ENCODE data around the gene TENT5A. TPM values are rescaled to one million over a fixed set of nuclear protein-coding genes. Genes with fewer than 3 reads are reported as not detected.

TENT5A gene
- total RNA-seq, 4 donors from 2014 or later = 12.3 to 28.4 (median 22.0) TPM

GRCh38 chr6:81789291-81789690 lies 36.8 kb upstream of the TENT5A start:
- Histone ChIP-seq H3K27ac (peak overlapping the region in 2 of 4 donors; percentile 46 to 78), H3K36me3 (no peaks in the 10 kb centered on the region), H3K4me3 (no peak overlapping the region), H3K4me1 (peaks cover 0 to 31% (median 6%) of the 10 kb centered on the region in 4 donors), H3K9me3 (no peaks in the 10 kb centered on the region), H3K27me3 (no peaks in the 10 kb centered on the region)
- TF ChIP-seq, protein P1, sequence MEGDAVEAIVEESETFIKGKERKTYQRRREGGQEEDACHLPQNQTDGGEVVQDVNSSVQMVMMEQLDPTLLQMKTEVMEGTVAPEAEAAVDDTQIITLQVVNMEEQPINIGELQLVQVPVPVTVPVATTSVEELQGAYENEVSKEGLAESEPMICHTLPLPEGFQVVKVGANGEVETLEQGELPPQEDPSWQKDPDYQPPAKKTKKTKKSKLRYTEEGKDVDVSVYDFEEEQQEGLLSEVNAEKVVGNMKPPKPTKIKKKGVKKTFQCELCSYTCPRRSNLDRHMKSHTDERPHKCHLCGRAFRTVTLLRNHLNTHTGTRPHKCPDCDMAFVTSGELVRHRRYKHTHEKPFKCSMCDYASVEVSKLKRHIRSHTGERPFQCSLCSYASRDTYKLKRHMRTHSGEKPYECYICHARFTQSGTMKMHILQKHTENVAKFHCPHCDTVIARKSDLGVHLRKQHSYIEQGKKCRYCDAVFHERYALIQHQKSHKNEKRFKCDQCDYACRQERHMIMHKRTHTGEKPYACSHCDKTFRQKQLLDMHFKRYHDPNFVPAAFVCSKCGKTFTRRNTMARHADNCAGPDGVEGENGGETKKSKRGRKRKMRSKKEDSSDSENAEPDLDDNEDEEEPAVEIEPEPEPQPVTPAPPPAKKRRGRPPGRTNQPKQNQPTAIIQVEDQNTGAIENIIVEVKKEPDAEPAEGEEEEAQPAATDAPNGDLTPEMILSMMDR (IDR thresholded peaks at IDR 0.05) = no peak
- no peak for TF ChIP-seq POLR2A (IDR thresholded peaks at IDR 0.05)
- no peak for TF ChIP-seq EP300 (IDR thresholded peaks at IDR 0.05)
- DNase-seq (ENCODE audit: low spot score in 2 of 2) = no peak
- WGBS, 2 donors = 38 to 51% methylated on average over 1 of the region's 1 CpG

- H3K36me3 ChIP-seq = no peaks in the 10 kb centered on the region
- H3K9me3 ChIP-seq = no peaks in the 10 kb centered on the region
- H3K4me3 ChIP-seq = no peak overlapping the region
- DNase-seq (ENCODE audit: low spot score in 2 of 2) = no peak
- no peaks in the 10 kb centered on the region for H3K27me3 ChIP-seq
- peaks cover 0 to 31% (median 6%) of the 10 kb centered on the region in 4 donors for H3K4me1 ChIP-seq
- H3K27ac ChIP-seq = peak overlapping the region in 2 of 4 donors; percentile 46 to 78
- TF ChIP-seq, protein P1 (IDR thresholded peaks at IDR 0.05) = no peak
- TF ChIP-seq EP300 (IDR thresholded peaks at IDR 0.05) = peak in 1 of 2 donors; percentile 36
Observed at GRCh38 chr6:81788748-81789147, 36.3 kb upstream of the TENT5A start.

DNA sequence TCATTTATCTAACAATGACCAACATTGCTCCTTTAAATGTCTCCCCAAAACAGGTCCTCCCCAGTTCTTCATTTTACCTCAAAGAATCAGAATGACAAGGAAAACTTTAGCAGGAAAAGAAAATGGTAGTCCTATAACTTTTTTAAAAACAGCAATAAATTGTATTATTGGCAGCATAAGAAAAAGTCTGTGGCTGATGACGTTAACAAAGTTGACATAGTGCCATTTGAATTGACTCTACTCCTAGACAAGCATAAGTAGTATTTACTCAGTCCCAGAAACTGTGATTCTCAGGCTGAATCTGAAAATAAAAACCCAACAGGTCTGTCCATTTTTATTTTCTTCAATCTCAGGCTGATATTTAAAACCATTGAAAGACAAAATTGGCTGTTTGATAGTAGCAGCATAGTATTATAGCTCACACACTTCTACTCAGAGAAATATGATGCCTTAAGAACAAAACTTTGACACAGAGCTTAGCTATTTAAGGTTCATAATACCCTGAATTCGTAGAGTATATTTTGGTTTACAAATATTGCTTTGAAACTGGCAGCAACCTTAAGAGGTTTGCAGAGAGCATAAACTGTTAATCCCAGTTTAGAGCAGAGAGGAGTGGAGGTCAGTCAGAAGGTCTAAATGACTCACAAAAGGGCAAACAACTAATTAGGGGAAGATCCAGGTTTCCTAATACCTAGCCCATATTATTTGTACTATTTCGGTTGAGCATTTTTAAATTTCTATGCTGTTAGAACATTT lies 35.0 kb upstream of the TENT5A start:
- TF ChIP-seq POLR2A (IDR thresholded peaks at IDR 0.05) (no peak), EP300 (IDR thresholded peaks at IDR 0.05) (no peak)
- TF ChIP-seq, protein P1 (IDR thresholded peaks at IDR 0.05) = no peak
- Histone ChIP-seq H3K27ac (peak overlapping the region in 2 of 4 donors; percentile 46 to 78), H3K27me3 (no peaks in the 10 kb centered on the region), H3K36me3 (no peaks in the 10 kb centered on the region), H3K4me1 (peaks cover 0 to 31% (median 6%) of the 10 kb centered on the region in 4 donors), H3K4me3 (no peak overlapping the region), H3K9me3 (peaks cover 0 to under 1% (median 0%) of the 10 kb centered on the region in 4 donors)
- no peak for DNase-seq (ENCODE audit: low spot score in 2 of 2)
- WGBS, 2 donors = 19 to 28% methylated on average over 3 of the region's 3 CpGs

DNA sequence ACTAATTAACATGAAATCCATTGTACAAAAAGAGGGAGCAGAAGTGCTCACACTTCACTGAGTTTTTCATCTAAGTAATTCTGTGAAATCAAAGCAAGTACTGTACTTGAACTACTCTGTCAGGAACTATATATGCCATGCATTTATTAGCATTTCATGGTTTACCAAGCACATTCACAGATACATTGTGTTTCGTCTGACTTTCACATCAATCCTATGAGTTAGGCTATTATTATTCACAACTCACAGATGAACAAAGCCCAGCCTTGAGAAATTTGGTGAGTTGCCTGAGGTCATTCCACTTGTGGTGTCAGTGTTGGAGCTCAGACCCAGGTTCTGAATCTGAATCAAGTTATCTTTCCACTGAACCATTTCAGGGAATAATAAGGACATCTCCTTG lies 33.7 kb upstream of the TENT5A start:
- TF ChIP-seq EP300 (IDR thresholded peaks at IDR 0.05) (no peak), POLR2A (IDR thresholded peaks at IDR 0.05) (no peak)
- TF ChIP-seq, protein P1 (IDR thresholded peaks at IDR 0.05) = no peak
- H3K9me3 ChIP-seq = peaks cover 0 to 3% (median 0%) of the 10 kb centered on the region in 4 donors
- H3K27ac ChIP-seq = peak overlapping the region in 1 of 4 donors; percentile 78
- H3K27me3 ChIP-seq = no peaks in the 10 kb centered on the region
- 38 to 68% methylated on average over 1 of the region's 1 CpG for WGBS, 2 donors
- no peak overlapping the region for H3K4me3 ChIP-seq
- no peaks in the 10 kb centered on the region for H3K36me3 ChIP-seq
- no peak for DNase-seq (ENCODE audit: low spot score in 2 of 2)
- peaks cover 0 to 31% (median 6%) of the 10 kb centered on the region in 4 donors for H3K4me1 ChIP-seq

GRCh38 chr6:81785377-81785776 lies 32.9 kb upstream of the TENT5A start:
- Histone ChIP-seq H3K36me3 (no peaks in the 10 kb centered on the region), H3K4me1 (peaks cover 0 to 31% (median 6%) of the 10 kb centered on the region in 4 donors), H3K27ac (no peak overlapping the region), H3K4me3 (no peak overlapping the region), H3K9me3 (peaks cover 0 to 3% (median 0%) of the 10 kb centered on the region in 4 donors), H3K27me3 (no peaks in the 10 kb centered on the region)
- 86 to 92% methylated on average over 2 of the region's 2 CpGs for WGBS, 2 donors
- DNase-seq (ENCODE audit: low spot score in 2 of 2) = no peak
- TF ChIP-seq, protein P1 (IDR thresholded peaks at IDR 0.05) = no peak
- no peak for TF ChIP-seq EP300 (IDR thresholded peaks at IDR 0.05)
- TF ChIP-seq POLR2A (IDR thresholded peaks at IDR 0.05) = no peak

Data from tibial nerve (tissue), 4 donors.